GM12878 (cell line): ENCODE results near the gene HMBS. TPM values are rescaled to one million over a fixed set of nuclear protein-coding genes. Genes with fewer than 3 reads are reported as not detected.

ENCODE experiments used
- ATAC-seq: fragments of 200-7000 bp; cut with Tn5 transposase; 3 replicates; pipeline ENCODE4 v1.9.1; 2020; ENCODE audit warnings: mild to moderate bottlenecking, moderate library complexity
- BruUV-seq: library from RNA; stranded (reverse); fragments of 400-500 nt; replicated peaks from 2 replicates; lab custom pipeline; 2021; lab: Mats Ljungman, UMichigan
- CTCF ChIA-PET: fragments of 300-600 bp; sonication (Branson Sonifier 250); formaldehyde crosslinking; extraction: SDS; loops from one replicate; lab custom pipeline; 2021; ENCODE audit warnings: inconsistent platforms; lab: Yijun Ruan, JAX
- POLR2A ChIA-PET: fragments of 350-600 bp; formaldehyde crosslinking; extraction: SDS; loops from one replicate; lab custom pipeline; 2021; ENCODE audit warnings: inconsistent platforms; lab: Charles Lee
- RAD21 ChIA-PET: fragments of 300-600 bp; sonication (Branson Sonifier 250); formaldehyde crosslinking; loops from one replicate; lab custom pipeline; 2023; ENCODE audit warnings: antibody characterized with exemption; ENCODE audit not compliant: unreplicated experiment; lab: Charles Lee
- SMC1A ChIA-PET: fragments of 300-600 bp; sonication (Branson Sonifier 250); formaldehyde crosslinking; loops from one replicate; lab custom pipeline; 2023; ENCODE audit not compliant: unreplicated experiment, uncharacterized antibody; lab: Charles Lee
- DNase-seq: peaks from one replicate; pipeline ENCODE4 v3.0.0-alpha.2; 2011; ENCODE audit warnings: low read depth, low spot score
- FAIRE-seq: peaks from 3 replicates; lab custom pipeline; 2011; peaks lifted over from hg19 to GRCh38; lab: Jason Lieb, UNC
- H2AFZ ChIP-seq: 2 replicates; pipeline ENCODE4 v1.6.0; 2011; ENCODE audit warnings: low read depth, low read length, control low read depth; ENCODE audit not compliant: control insufficient read depth
- H3K27ac ChIP-seq: 2 replicates; pipeline ENCODE4 v1.5.1; 2011; ENCODE audit warnings: control low read depth; ENCODE audit not compliant: control insufficient read depth, insufficient read depth
- H3K27me3 ChIP-seq, 2 experiments: replicated peaks in 1 of 2; 2 replicates each; pipeline versions ENCODE4 v1.6.0 to v1.6.1; 2011; ENCODE audit warnings: low read length in 1 of 2; ENCODE audit not compliant: control insufficient read depth in 2 of 2, insufficient read depth in 2 of 2
- H3K36me3 ChIP-seq, 2 experiments: 2 replicates each; pipeline ENCODE4 v1.5.1; 2011; ENCODE audit warnings: low read length in 1 of 2; ENCODE audit not compliant: control insufficient read depth in 2 of 2, insufficient read depth in 2 of 2
- H3K4me1 ChIP-seq: 2 replicates; pipeline ENCODE4 v1.6.1; 2011; ENCODE audit warnings: mild to moderate bottlenecking, low read length, moderate library complexity, mixed read lengths; ENCODE audit not compliant: control insufficient read depth, insufficient read depth
- H3K4me2 ChIP-seq: 2 replicates; pipeline ENCODE4 v1.6.0; 2011; ENCODE audit warnings: control low read depth; ENCODE audit not compliant: control insufficient read depth, insufficient read depth
- H3K4me3 ChIP-seq: fragments of 200-600 bp; sonication (generic); 2 replicates; pipeline ENCODE4 v1.5.1; 2016
- H3K79me2 ChIP-seq: 2 replicates; pipeline ENCODE4 v1.6.0; 2011; ENCODE audit warnings: low read length; ENCODE audit not compliant: control insufficient read depth, insufficient read depth
- H3K9ac ChIP-seq: 2 replicates; pipeline ENCODE4 v1.8.0; 2011; ENCODE audit warnings: low read length, control low read depth, mixed read lengths; ENCODE audit not compliant: control insufficient read depth, insufficient read depth
- H3K9me3 ChIP-seq: replicated peaks from 3 replicates; pipeline ENCODE4 v1.5.1; 2011; ENCODE audit warnings: mild to moderate bottlenecking, low read length; ENCODE audit not compliant: control insufficient read depth, insufficient read depth
- H4K20me1 ChIP-seq: 2 replicates; pipeline ENCODE4 v1.6.0; 2011; ENCODE audit not compliant: control insufficient read depth, insufficient read depth
- BCL3 ChIP-seq: IDR thresholded peaks from 2 replicates; pipeline ENCODE4 v1.6.1; 2011; ENCODE audit warnings: borderline replicate concordance, low read depth, mild to moderate bottlenecking, moderate library complexity, low read length; ENCODE audit not compliant: insufficient read depth, poor library complexity, severe bottlenecking
- ETV6 ChIP-seq, 2 experiments: fragments of 450-650 bp in 1 of 2; IDR thresholded peaks in 1 of 2; conservative IDR thresholded peaks in 1 of 2; 2 replicates each; pipeline ENCODE4 v1.6.1; 2014; ENCODE audit warnings: antibody characterized with exemption in 1 of 2, borderline replicate concordance in 1 of 2, low read depth in 1 of 2, mild to moderate bottlenecking in 1 of 2, moderate library complexity in 1 of 2
- RUNX3 ChIP-seq: IDR thresholded peaks from 2 replicates; pipeline ENCODE4 v1.6.1; 2012; ENCODE audit warnings: low read length, inconsistent platforms
- WGBS: methylation state at CpG from one replicate; pipeline ENCODE4 v1.1.6; 2016; ENCODE audit warnings: low lambda C conversion rate; ENCODE audit not compliant: insufficient replicate concordance, insufficient coverage; ENCODE audit errors: missing lambda C conversion rate; 5-methylcytosine and 5-hydroxymethylcytosine counted together
- in situ Hi-C: fragments of 300-500 bp; cut with MboI; formaldehyde crosslinking; loops from 9 replicates; pipeline ENCODE4 v1.14.3; 2018; ENCODE audit warnings: mixed read lengths
- intact Hi-C: fragments of 100-400 bp; cut with micrococcal nuclease; formaldehyde crosslinking; loops from one replicate; pipeline ENCODE4 v1.14.2; 2022; ENCODE audit not compliant: unreplicated experiment
- polyA plus RNA-seq, 11 experiments: library from polyadenylated mRNA; depleted of rRNA in 4 of 11; unstranded in 6 of 11; stranded (reverse) in 5 of 11; fragments of >200 nt; fragmentation: Nextera tagmentation in 4 of 11; fragmentation: Illumina TruSeq in 1 of 11; extraction: Ambion mirVana in 4 of 11; extraction: Trizol in 1 of 11; gene quantifications; 1 replicate in 1 of 11; 2 replicates in 10 of 11; pipeline versions ENCODE4 v1.2.1 to v1.2.3, GENCODE V29; 2011 to 2016; ENCODE audit warnings: inconsistent platforms in 2 of 11, missing spikeins in 2 of 11, low read depth in 1 of 11
- total RNA-seq, 4 experiments: library from RNA; depleted of rRNA in 3 of 4; stranded (reverse); fragments of >200 nt in 3 of 4; fragmentation: Illumina TruSeq in 1 of 4; extraction: Trizol in 1 of 4; gene quantifications; 2 replicates each; pipeline versions ENCODE4 v1.2.1 to v1.2.3, GENCODE V29; 2013 to 2021

HMBS gene
- total and polyA plus RNA-seq, 10 of the 15 experiments (the other 5 are each of a cell fraction or from before 2014, with no cell fraction given), result 17.7 to 96.7 (median 49.7) TPM

GRCh38 chr11:119099711-119100110 lies 15.0 kb downstream of the HMBS start:
- in situ Hi-C loops (no loop called here), intact Hi-C loops (loop anchor here (5.0 kb wide), 2 partner anchors 82 to 172 kb away; partner anchors contain the start of genes BCL9L, RPS25 and TRAPPC4)
- no peaks in the 10 kb centered on the region for H4K20me1 ChIP-seq
- H3K9me3 ChIP-seq, result no peaks in the 10 kb centered on the region
- no peak for TF ChIP-seq ETV6 (conservative IDR thresholded peaks at IDR 0.05 in 1 of 2, IDR thresholded peaks at IDR 0.05 in 1 of 2; ENCODE audit: borderline replicate concordance in 1 of 2, low read depth in 1 of 2)
- TF ChIP-seq BCL3, result no peak
- peak; percentile 39 for TF ChIP-seq RUNX3
- H3K4me2 ChIP-seq, result peak overlapping the region; percentile 90
- DNase-seq (no peak), FAIRE-seq (no peak), ATAC-seq (no peak)
- RAD21 ChIA-PET, result interaction anchor here (0.8 kb wide), 1 partner anchor 9 kb away, joined by 3 read pairs; no protein-coding TSS in a partner anchor
- H3K9ac ChIP-seq, result no peak overlapping the region
- no TSS peak for BruUV-seq
- peaks cover 6 to 7% of the 10 kb centered on the region in 2 experiments; a peak in 3 of 4 replicates for H3K36me3 ChIP-seq
- POLR2A ChIA-PET, result interaction anchor here (1.0 to 6.8 kb wide), 4 partner anchors 12 to 81 kb away, joined by 3 to 69 read pairs (median 4); partner anchors contain the start of genes HMBS and TRAPPC4
- CTCF ChIA-PET, result interaction anchor here (0.7 to 1.7 kb wide), 10 partner anchors 9 to 226 kb away, joined by 3 to 13 read pairs (median 4); partner anchors contain the start of genes HINFP and VPS11
- no peaks in the 10 kb centered on the region for H3K27me3 ChIP-seq
- H3K79me2 ChIP-seq, result peaks cover 29% of the 10 kb centered on the region
- H3K4me3 ChIP-seq, result peak overlapping the region; percentile 97; the same call in 1 of the 2 replicates
- no peak overlapping the region for H2AFZ ChIP-seq
- peaks cover 20% of the 10 kb centered on the region for H3K4me1 ChIP-seq
- SMC1A ChIA-PET, result interaction anchor here (0.7 to 1.1 kb wide), 3 partner anchors 15 to 80 kb away, joined by 3 to 4 read pairs (median 3); partner anchors contain the start of gene HMBS
- 33% methylated on average over 2 of the region's 6 CpGs for WGBS
- H3K27ac ChIP-seq, result no peak overlapping the region
